Neural cell (in vitro differentiated cells): ENCODE results near the gene ANXA6. TPM values are rescaled to one million over a fixed set of nuclear protein-coding genes. Genes with fewer than 3 reads are reported as not detected.

ENCODE experiments used
- H2AFZ ChIP-seq: fragments of 200-600, 300-800 bp; sonication (generic), shearing (Covaris generic); 2 replicates; pipeline ENCODE4 v1.6.0; 2014; ENCODE audit warnings: low read depth, mild to moderate bottlenecking, antibody characterized with exemption, low read length, moderate library complexity
- H3F3A ChIP-seq: fragments of 200-600 bp; shearing (Covaris generic); 2 replicates; pipeline ENCODE4 v1.6.1; 2016; ENCODE audit warnings: mild to moderate bottlenecking, moderate library complexity, mixed read lengths, antibody characterized with exemption, low read length; ENCODE audit not compliant: insufficient read depth, poor library complexity, severe bottlenecking
- H3K27ac ChIP-seq: fragments of 200-600, 300-800 bp; sonication (generic), shearing (Covaris generic); 2 replicates; pipeline ENCODE4 v1.5.1; 2014; ENCODE audit warnings: mild to moderate bottlenecking, low read length, moderate library complexity
- H3K27me3 ChIP-seq: fragments of 300-800, 200-600 bp; sonication (generic), shearing (Covaris generic); 2 replicates; pipeline ENCODE4 v1.6.0; 2014; ENCODE audit warnings: mild to moderate bottlenecking, low read depth, low read length, moderate library complexity; ENCODE audit not compliant: insufficient read depth
- H3K36me3 ChIP-seq: fragments of 300-800, 200-600 bp; sonication (generic), shearing (Covaris generic); 2 replicates; pipeline ENCODE4 v1.5.1; 2014; ENCODE audit warnings: mild to moderate bottlenecking, antibody characterized with exemption, low read length, moderate library complexity; ENCODE audit not compliant: insufficient read depth
- H3K4me2 ChIP-seq: fragments of 300-800, 200-600 bp; sonication (generic), shearing (Covaris generic); 2 replicates; pipeline ENCODE4 v1.6.0; 2014; ENCODE audit warnings: mild to moderate bottlenecking, low read length
- H3K4me3 ChIP-seq: fragments of 300-800, 200-600 bp; sonication (generic), shearing (Covaris generic); 2 replicates; pipeline ENCODE4 v1.5.1; 2014; ENCODE audit warnings: mild to moderate bottlenecking, low read length, moderate library complexity
- H3K79me2 ChIP-seq: fragments of 200-600 bp; shearing (Covaris generic); replicated peaks from 2 replicates; pipeline ENCODE4 v1.6.0; 2014; ENCODE audit warnings: mild to moderate bottlenecking, low read length, moderate library complexity; ENCODE audit not compliant: insufficient read depth
- H3K9ac ChIP-seq: fragments of 300-800, 200-600 bp; sonication (generic), shearing (Covaris generic); 2 replicates; pipeline ENCODE4 v1.6.1; 2016; ENCODE audit warnings: mild to moderate bottlenecking, low read length, mixed read lengths
- H3K9me2 ChIP-seq: fragments of 200-600 bp; shearing (Covaris generic); 2 replicates; pipeline ENCODE4 v1.6.1; 2016; ENCODE audit warnings: mild to moderate bottlenecking, low read length, mixed read lengths; ENCODE audit not compliant: insufficient read depth
- H3K9me3 ChIP-seq: fragments of 200-600, 300-800 bp; sonication (generic), shearing (Covaris generic); 2 replicates; pipeline ENCODE4 v1.6.1; 2016; ENCODE audit warnings: mild to moderate bottlenecking, mixed run types, low read length, moderate library complexity, mixed read lengths
- H4K20me1 ChIP-seq: fragments of 200-600 bp; shearing (Covaris generic); 2 replicates; pipeline ENCODE4 v1.6.1; 2016; ENCODE audit warnings: mild to moderate bottlenecking, mixed run types; ENCODE audit not compliant: insufficient read depth
- MXI1 ChIP-seq: fragments of 450-650 bp; conservative IDR thresholded peaks from 2 replicates; pipeline ENCODE4 v1.6.1; 2014; ENCODE audit warnings: antibody characterized with exemption, mild to moderate bottlenecking; ENCODE audit not compliant: poor library complexity, severe bottlenecking
- TAF1 ChIP-seq: IDR thresholded peaks from 2 replicates; pipeline ENCODE4 v1.6.1; 2012; ENCODE audit warnings: low read depth
- polyA plus RNA-seq: library from polyadenylated mRNA; depleted of rRNA; stranded (reverse); fragments of >200 nt; gene quantifications from 2 replicates; pipeline ENCODE4 v1.2.3, GENCODE V29; 2014
- TF ChIP-seq, protein P1 (sequence below): IDR thresholded peaks from 2 replicates; pipeline ENCODE4 v1.6.1; 2012; ENCODE audit warnings: borderline replicate concordance
- TF ChIP-seq, protein P2 (sequence below): fragments of 450-650 bp; IDR thresholded peaks from 2 replicates; pipeline ENCODE4 v1.5.1; 2014; ENCODE audit warnings: antibody characterized with exemption, mild to moderate bottlenecking, moderate library complexity; ENCODE audit not compliant: poor library complexity, severe bottlenecking

ANXA6 gene
- polyA plus RNA-seq, 1 donor from 2014 or later: 27.5 TPM

DNA sequence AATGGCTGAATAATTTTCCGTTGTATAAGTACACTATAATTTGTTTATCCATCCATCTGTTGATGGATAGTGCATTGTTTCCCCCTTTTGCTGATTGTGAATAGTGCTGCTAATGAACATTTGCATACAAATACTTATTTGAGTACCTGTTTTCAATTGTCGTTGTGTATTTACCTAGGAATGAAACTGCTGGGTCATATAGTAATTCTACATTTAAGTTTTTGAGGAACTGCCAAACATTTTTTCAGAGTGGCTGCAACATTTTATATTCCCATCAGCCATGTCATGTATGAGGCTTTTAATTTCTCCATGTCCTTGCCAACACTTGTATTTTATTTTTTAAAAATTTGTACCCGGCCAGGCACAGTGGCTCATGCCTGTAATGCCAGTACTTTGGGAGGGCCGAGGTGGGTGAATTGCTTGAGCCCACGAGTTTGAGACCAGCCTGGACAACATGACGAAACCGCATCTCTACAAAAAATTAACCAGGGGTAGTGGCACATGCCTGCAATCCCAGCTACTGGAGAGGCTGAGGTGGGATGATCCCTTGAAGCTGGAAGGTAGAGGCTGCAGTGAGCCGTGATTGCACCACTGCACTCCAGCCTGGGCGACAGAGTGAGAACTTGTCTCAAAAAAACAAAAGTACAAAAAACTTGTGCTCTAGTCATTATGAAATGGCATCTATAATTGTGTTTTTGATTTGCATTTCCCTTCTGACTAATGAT lies 2.2 kb upstream of the ANXA6 start:
- Histone ChIP-seq H3K4me3 (no peak overlapping the region), H3F3A (no peaks in the 10 kb centered on the region), H4K20me1 (no peaks in the 10 kb centered on the region), H2AFZ (no peak overlapping the region), H3K9me3 (no peaks in the 10 kb centered on the region), H3K27ac (no peak overlapping the region), H3K79me2 (peaks cover 40% of the 10 kb centered on the region), H3K9ac (no peak overlapping the region), H3K27me3 (no peaks in the 10 kb centered on the region), H3K36me3 (no peaks in the 10 kb centered on the region), H3K9me2 (no peaks in the 10 kb centered on the region), H3K4me2 (no peak overlapping the region)
- TF ChIP-seq TAF1 (no peak), MXI1 (no peak)
- TF ChIP-seq, protein P1, sequence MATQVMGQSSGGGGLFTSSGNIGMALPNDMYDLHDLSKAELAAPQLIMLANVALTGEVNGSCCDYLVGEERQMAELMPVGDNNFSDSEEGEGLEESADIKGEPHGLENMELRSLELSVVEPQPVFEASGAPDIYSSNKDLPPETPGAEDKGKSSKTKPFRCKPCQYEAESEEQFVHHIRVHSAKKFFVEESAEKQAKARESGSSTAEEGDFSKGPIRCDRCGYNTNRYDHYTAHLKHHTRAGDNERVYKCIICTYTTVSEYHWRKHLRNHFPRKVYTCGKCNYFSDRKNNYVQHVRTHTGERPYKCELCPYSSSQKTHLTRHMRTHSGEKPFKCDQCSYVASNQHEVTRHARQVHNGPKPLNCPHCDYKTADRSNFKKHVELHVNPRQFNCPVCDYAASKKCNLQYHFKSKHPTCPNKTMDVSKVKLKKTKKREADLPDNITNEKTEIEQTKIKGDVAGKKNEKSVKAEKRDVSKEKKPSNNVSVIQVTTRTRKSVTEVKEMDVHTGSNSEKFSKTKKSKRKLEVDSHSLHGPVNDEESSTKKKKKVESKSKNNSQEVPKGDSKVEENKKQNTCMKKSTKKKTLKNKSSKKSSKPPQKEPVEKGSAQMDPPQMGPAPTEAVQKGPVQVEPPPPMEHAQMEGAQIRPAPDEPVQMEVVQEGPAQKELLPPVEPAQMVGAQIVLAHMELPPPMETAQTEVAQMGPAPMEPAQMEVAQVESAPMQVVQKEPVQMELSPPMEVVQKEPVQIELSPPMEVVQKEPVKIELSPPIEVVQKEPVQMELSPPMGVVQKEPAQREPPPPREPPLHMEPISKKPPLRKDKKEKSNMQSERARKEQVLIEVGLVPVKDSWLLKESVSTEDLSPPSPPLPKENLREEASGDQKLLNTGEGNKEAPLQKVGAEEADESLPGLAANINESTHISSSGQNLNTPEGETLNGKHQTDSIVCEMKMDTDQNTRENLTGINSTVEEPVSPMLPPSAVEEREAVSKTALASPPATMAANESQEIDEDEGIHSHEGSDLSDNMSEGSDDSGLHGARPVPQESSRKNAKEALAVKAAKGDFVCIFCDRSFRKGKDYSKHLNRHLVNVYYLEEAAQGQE: no peak

GRCh38 chr5:151158287-151158661 lies 695 bp upstream of the ANXA6 start:
- TF ChIP-seq, protein P2, sequence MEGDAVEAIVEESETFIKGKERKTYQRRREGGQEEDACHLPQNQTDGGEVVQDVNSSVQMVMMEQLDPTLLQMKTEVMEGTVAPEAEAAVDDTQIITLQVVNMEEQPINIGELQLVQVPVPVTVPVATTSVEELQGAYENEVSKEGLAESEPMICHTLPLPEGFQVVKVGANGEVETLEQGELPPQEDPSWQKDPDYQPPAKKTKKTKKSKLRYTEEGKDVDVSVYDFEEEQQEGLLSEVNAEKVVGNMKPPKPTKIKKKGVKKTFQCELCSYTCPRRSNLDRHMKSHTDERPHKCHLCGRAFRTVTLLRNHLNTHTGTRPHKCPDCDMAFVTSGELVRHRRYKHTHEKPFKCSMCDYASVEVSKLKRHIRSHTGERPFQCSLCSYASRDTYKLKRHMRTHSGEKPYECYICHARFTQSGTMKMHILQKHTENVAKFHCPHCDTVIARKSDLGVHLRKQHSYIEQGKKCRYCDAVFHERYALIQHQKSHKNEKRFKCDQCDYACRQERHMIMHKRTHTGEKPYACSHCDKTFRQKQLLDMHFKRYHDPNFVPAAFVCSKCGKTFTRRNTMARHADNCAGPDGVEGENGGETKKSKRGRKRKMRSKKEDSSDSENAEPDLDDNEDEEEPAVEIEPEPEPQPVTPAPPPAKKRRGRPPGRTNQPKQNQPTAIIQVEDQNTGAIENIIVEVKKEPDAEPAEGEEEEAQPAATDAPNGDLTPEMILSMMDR: no peak
- H3F3A ChIP-seq: no peaks in the 10 kb centered on the region
- peak overlapping the region; percentile 49 for H3K27ac ChIP-seq
- peak overlapping the region; percentile 97 for H3K9ac ChIP-seq
- H3K4me3 ChIP-seq: peak overlapping the region; percentile 96
- no peaks in the 10 kb centered on the region for H3K9me3 ChIP-seq
- H4K20me1 ChIP-seq: no peaks in the 10 kb centered on the region
- H3K27me3 ChIP-seq: no peaks in the 10 kb centered on the region
- no peaks in the 10 kb centered on the region for H3K9me2 ChIP-seq
- H2AFZ ChIP-seq: peak overlapping the region; percentile 87
- peak overlapping the region; percentile 98 for H3K4me2 ChIP-seq
- H3K79me2 ChIP-seq: peaks cover 55% of the 10 kb centered on the region
- no peaks in the 10 kb centered on the region for H3K36me3 ChIP-seq

DNA sequence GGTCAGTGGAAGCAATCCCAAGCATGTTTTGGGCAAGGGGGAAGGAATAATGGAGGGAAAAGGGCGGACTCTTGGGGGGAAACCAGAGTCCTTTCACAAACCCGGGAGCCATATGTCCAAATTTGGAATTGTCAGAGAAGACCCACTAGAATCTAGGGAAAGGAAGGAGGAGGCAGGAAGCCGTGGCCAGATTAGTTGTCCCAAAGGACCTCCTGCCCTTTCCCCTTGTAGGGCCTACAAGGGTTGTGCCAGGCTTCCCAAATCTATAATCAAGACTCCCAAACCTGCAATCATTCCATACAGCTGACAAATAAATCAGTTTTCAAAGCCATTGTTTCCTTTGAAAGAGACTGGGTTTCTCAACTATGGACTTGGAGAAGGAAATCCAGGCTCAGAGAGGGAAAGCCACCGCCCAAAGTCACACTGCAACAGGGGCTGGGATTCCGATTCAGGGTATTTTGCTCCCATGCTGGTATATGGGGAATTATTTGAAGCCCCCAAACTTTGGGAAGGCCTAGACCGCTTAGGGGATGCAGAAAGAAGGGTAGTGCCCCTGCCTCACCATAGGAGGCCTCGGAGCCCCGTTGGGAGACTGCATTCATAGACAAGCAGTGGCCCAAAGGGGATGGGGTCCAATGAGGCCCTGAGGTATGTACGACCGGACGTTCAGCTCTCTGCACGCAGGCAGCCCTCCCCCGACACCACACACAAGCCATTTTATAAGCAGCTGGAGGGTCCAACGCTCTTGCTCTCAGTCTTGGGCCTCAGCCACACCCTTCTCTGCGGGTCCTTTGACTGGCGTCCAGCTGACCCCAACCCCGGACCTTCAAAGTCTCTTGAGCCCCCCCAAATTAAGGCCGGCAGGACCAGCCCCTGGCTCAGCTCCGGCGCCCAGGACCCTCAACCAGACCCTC lies 815 bp downstream of the ANXA6 start:
- peaks cover under 1% of the 10 kb centered on the region for H3F3A ChIP-seq
- H3K9ac ChIP-seq: peak overlapping the region; percentile 97
- H2AFZ ChIP-seq: peak overlapping the region; percentile 87
- H3K4me2 ChIP-seq: peak overlapping the region; percentile 80
- no peaks in the 10 kb centered on the region for H4K20me1 ChIP-seq
- TF ChIP-seq TAF1: no peak
- TF ChIP-seq, protein P1: peak; percentile 12
- no peaks in the 10 kb centered on the region for H3K9me2 ChIP-seq
- H3K27ac ChIP-seq: peak overlapping the region; percentile 66
- no peaks in the 10 kb centered on the region for H3K36me3 ChIP-seq
- H3K79me2 ChIP-seq: peaks cover 55% of the 10 kb centered on the region
- no peaks in the 10 kb centered on the region for H3K27me3 ChIP-seq
- H3K9me3 ChIP-seq: no peaks in the 10 kb centered on the region
- H3K4me3 ChIP-seq: peak overlapping the region; percentile 96
